Measurements from ENCODE around the gene DAPL1. TPM values are rescaled to one million over a fixed set of nuclear protein-coding genes. Genes with fewer than 3 reads are reported as not detected.

DAPL1 gene
- polyA plus RNA-seq, 1 of the 3 experiments (the other 2 are of a cell fraction): not detected

- TF ChIP-seq EP300 (IDR thresholded peaks at IDR 0.05; ENCODE audit: borderline replicate concordance in 1 of 2, low read depth in 1 of 2, low read length in 1 of 2) (peak in 1 of 2 experiments; percentile 23; a peak in 1 of 4 replicates), TEAD4 (IDR thresholded peaks at IDR 0.05; ENCODE audit: borderline replicate concordance, insufficient read depth) (no peak)
- no peaks in the 10 kb centered on the region for H3K79me2 ChIP-seq (ENCODE audit: insufficient read depth)
- H3K4me3 ChIP-seq (ENCODE audit: low read depth in 2 of 2, low read length in 1 of 2): no peak overlapping the region
- peak; percentile 32 for DNase-seq
- H3K36me3 ChIP-seq (replicated peaks in 1 of 2; ENCODE audit: control insufficient read depth in 1 of 2, insufficient read depth in 2 of 2, low read length in 1 of 2): no peaks in the 10 kb centered on the region
- ChIA-PET POLR2A (no interaction called here), CTCF (interaction anchor here (1.2 kb wide), 1 partner anchor 779 kb away, joined by 4 read pairs; no protein-coding TSS in a partner anchor)
- H3K27me3 ChIP-seq (ENCODE audit: insufficient read depth): no peaks in the 10 kb centered on the region; the same call in 1 of the 2 replicates
- H3F3A ChIP-seq (replicated peaks; ENCODE audit: insufficient read depth): no peaks in the 10 kb centered on the region
- no peaks in the 10 kb centered on the region for H4K20me1 ChIP-seq (ENCODE audit: insufficient read depth)
- peaks cover 0 to 4% of the 10 kb centered on the region in 2 experiments; a peak in 2 of 4 replicates for H3K4me1 ChIP-seq (ENCODE audit: control insufficient read depth in 1 of 2, insufficient read depth in 2 of 2, low read depth in 1 of 2, low read length in 1 of 2)
- H3K9me3 ChIP-seq: no peaks in the 10 kb centered on the region
- no peak overlapping the region for H3K9ac ChIP-seq
- no peak overlapping the region for H2AFZ ChIP-seq (ENCODE audit: low read depth)
- 58% methylated on average over 2 of the region's 2 CpGs for WGBS (ENCODE audit: low lambda C conversion rate)
- H3K4me2 ChIP-seq: no peak overlapping the region
- H3K27ac ChIP-seq (ENCODE audit: low read depth in 2 of 2, low read length in 1 of 2): no peak overlapping the region
- H3K9me2 ChIP-seq: no peaks in the 10 kb centered on the region
Measured at GRCh38 chr2:158803506-158803905, 8.4 kb downstream of the DAPL1 start.

DNA sequence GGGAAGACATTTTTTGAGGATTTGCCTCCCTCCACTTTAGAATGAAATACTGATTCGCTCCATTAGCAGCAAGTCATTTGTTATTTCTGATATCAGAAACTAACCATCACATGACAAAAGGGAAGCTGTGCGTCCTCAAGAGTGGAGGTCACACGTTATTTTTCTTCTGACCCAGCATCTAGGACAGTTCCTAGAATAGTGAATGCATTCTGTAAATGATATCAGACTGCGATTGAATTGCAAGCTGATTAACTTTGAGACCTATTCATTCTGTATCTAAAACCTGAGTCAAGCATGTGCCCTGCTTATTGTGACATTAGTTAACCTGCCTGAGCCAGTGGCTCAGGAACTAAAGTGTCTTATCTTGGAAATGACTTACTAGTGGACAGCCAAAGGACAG lies 10.1 kb downstream of the DAPL1 start:
- H3K4me1 ChIP-seq (ENCODE audit: control insufficient read depth in 1 of 2, insufficient read depth in 2 of 2, low read depth in 1 of 2, low read length in 1 of 2): peaks cover 0 to 4% of the 10 kb centered on the region in 2 experiments; a peak in 2 of 4 replicates
- no peak overlapping the region for H3K4me3 ChIP-seq (ENCODE audit: low read depth in 2 of 2, low read length in 1 of 2)
- H3K4me2 ChIP-seq: no peak overlapping the region
- H3K9me3 ChIP-seq: no peaks in the 10 kb centered on the region
- H2AFZ ChIP-seq (ENCODE audit: low read depth): no peak overlapping the region
- DNase-seq: no peak
- no peaks in the 10 kb centered on the region for H3K36me3 ChIP-seq (replicated peaks in 1 of 2; ENCODE audit: control insufficient read depth in 1 of 2, insufficient read depth in 2 of 2, low read length in 1 of 2)
- CTCF ChIA-PET: interaction anchor here (2.6 kb wide), 1 partner anchor 52 kb away, joined by 7 read pairs; no protein-coding TSS in a partner anchor
- no peak overlapping the region for H3K27ac ChIP-seq (ENCODE audit: low read depth in 2 of 2, low read length in 1 of 2)
- H4K20me1 ChIP-seq (ENCODE audit: insufficient read depth): no peaks in the 10 kb centered on the region
- no peaks in the 10 kb centered on the region for H3K79me2 ChIP-seq (ENCODE audit: insufficient read depth)
- TF ChIP-seq POLR2AphosphoS5 (IDR thresholded peaks at IDR 0.05; ENCODE audit: low read depth, low read length): no peak
- TF ChIP-seq CTCF (IDR thresholded peaks at IDR 0.05): no peak
- TF ChIP-seq, protein P1, sequence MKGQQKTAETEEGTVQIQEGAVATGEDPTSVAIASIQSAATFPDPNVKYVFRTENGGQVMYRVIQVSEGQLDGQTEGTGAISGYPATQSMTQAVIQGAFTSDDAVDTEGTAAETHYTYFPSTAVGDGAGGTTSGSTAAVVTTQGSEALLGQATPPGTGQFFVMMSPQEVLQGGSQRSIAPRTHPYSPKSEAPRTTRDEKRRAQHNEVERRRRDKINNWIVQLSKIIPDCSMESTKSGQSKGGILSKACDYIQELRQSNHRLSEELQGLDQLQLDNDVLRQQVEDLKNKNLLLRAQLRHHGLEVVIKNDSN (IDR thresholded peaks at IDR 0.05; ENCODE audit: borderline replicate concordance, low read depth): no peak
- TF ChIP-seq YY1 (IDR thresholded peaks at IDR 0.05; ENCODE audit: low read depth): no peak
- no peak for TF ChIP-seq FOXM1 (IDR thresholded peaks at IDR 0.05; ENCODE audit: low read depth)
- TF ChIP-seq TAF1 (IDR thresholded peaks at IDR 0.05; ENCODE audit: borderline replicate concordance, low read depth, low read length): no peak
- TF ChIP-seq, protein P2, sequence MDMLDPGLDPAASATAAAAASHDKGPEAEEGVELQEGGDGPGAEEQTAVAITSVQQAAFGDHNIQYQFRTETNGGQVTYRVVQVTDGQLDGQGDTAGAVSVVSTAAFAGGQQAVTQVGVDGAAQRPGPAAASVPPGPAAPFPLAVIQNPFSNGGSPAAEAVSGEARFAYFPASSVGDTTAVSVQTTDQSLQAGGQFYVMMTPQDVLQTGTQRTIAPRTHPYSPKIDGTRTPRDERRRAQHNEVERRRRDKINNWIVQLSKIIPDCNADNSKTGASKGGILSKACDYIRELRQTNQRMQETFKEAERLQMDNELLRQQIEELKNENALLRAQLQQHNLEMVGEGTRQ (IDR thresholded peaks at IDR 0.05; ENCODE audit: borderline replicate concordance, low read depth, low read length): no peak
- TF ChIP-seq MEF2A (IDR thresholded peaks at IDR 0.05; ENCODE audit: borderline replicate concordance, low read depth): no peak
- TF ChIP-seq SIN3A (IDR thresholded peaks at IDR 0.05; ENCODE audit: borderline replicate concordance, low read depth, low read length): no peak
- TF ChIP-seq GABPA (IDR thresholded peaks at IDR 0.05; ENCODE audit: low read depth): no peak
- no peak for TF ChIP-seq CHD2 (IDR thresholded peaks at IDR 0.05; ENCODE audit: low read length, partially characterized antibody)
- TF ChIP-seq MAX (IDR thresholded peaks at IDR 0.05; ENCODE audit: low read depth): no peak
- no peak for TF ChIP-seq ELF1 (IDR thresholded peaks at IDR 0.05)
- no peak for TF ChIP-seq JUND (IDR thresholded peaks at IDR 0.05)
- TF ChIP-seq SMC3 (IDR thresholded peaks at IDR 0.05; ENCODE audit: low read depth, low read length): no peak
- TF ChIP-seq RFX5 (IDR thresholded peaks at IDR 0.05; ENCODE audit: low read length): no peak
- no peak for TF ChIP-seq FOSL2 (IDR thresholded peaks at IDR 0.05; ENCODE audit: borderline replicate concordance, low read depth)
- TF ChIP-seq, protein P3, sequence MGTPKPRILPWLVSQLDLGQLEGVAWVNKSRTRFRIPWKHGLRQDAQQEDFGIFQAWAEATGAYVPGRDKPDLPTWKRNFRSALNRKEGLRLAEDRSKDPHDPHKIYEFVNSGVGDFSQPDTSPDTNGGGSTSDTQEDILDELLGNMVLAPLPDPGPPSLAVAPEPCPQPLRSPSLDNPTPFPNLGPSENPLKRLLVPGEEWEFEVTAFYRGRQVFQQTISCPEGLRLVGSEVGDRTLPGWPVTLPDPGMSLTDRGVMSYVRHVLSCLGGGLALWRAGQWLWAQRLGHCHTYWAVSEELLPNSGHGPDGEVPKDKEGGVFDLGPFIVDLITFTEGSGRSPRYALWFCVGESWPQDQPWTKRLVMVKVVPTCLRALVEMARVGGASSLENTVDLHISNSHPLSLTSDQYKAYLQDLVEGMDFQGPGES (IDR thresholded peaks at IDR 0.05; ENCODE audit: low read depth, low read length): no peak
- no peak for TF ChIP-seq MXI1 (IDR thresholded peaks at IDR 0.05; ENCODE audit: low read depth, low read length)
- H3F3A ChIP-seq (replicated peaks; ENCODE audit: insufficient read depth): no peaks in the 10 kb centered on the region
- no peak overlapping the region for H3K9ac ChIP-seq
- no peaks in the 10 kb centered on the region for H3K9me2 ChIP-seq
- H3K27me3 ChIP-seq (ENCODE audit: insufficient read depth): peaks cover under 1% of the 10 kb centered on the region; the same call in 1 of the 2 replicates
- POLR2A ChIA-PET: no interaction called here
- 63% methylated on average over 4 of the region's 4 CpGs for WGBS (ENCODE audit: low lambda C conversion rate)
